Activated CD4-positive, alpha-beta T cell treated with anti-CD3 and anti-CD28 coated beads for 36 hours (primary cell): ENCODE measurements around the gene TMEM222. TPM values are rescaled to one million over a fixed set of nuclear protein-coding genes. Genes with fewer than 3 reads are reported as not detected.
"Not testable (repeated sequence)": the region's sequence is repeated elsewhere in the genome, so short reads cannot be mapped to it uniquely, and the experiment has no call there.

ENCODE experiments used
- ATAC-seq: fragments of 200-7000 bp; cut with Tn5 transposase; one replicate; pipeline ENCODE4 v1.10.0; 2021; ENCODE audit warnings: mild to moderate bottlenecking, moderate library complexity
- CTCF ChIA-PET: fragments of 350-600 bp; sonication (Branson Sonifier 250); formaldehyde crosslinking; loops from one replicate; lab custom pipeline; 2021; ENCODE audit warnings: antibody characterized with exemption; lab: Charles Lee
- POLR2A ChIA-PET: fragments of 350-600 bp; sonication (Branson Sonifier 250); formaldehyde crosslinking; loops from one replicate; lab custom pipeline; 2021; ENCODE audit warnings: antibody characterized with exemption, inconsistent platforms; lab: Charles Lee
- DNase-seq: peaks from one replicate; pipeline ENCODE4 v3.0.0-alpha.2; 2020
- H3K27ac Mint-ChIP-seq: one replicate; pipeline ENCODE4 v1.8.0; 2021; ENCODE audit warnings: mixed read lengths
- H3K27me3 Mint-ChIP-seq: one replicate; pipeline ENCODE4 v1.8.0; 2021; ENCODE audit warnings: mixed read lengths
- H3K36me3 Mint-ChIP-seq: one replicate; pipeline ENCODE4 v1.8.0; 2021; ENCODE audit warnings: low read depth, mixed read lengths
- H3K4me1 Mint-ChIP-seq: one replicate; pipeline ENCODE4 v1.8.0; 2021; ENCODE audit warnings: mixed read lengths
- H3K4me3 Mint-ChIP-seq: one replicate; pipeline ENCODE4 v1.8.0; 2021; ENCODE audit warnings: mild to moderate bottlenecking, moderate library complexity, mixed read lengths
- H3K9me3 Mint-ChIP-seq: one replicate; pipeline ENCODE4 v1.8.0; 2021; ENCODE audit warnings: low read depth, mixed read lengths
- intact Hi-C, 2 experiments: fragments of 100-400 bp; cut with DNase I in 1 of 2; cut with micrococcal nuclease in 1 of 2; formaldehyde crosslinking; loops; one replicate each; pipeline versions ENCODE4 v1.14.2 to v1.15.1; 2022 to 2024; cut with DNase I, micrococcal nuclease
- total RNA-seq, 2 experiments: library from RNA; stranded (reverse); gene quantifications; one replicate each; pipeline ENCODE4 v1.2.3, GENCODE V29; 2021

Gene TMEM222, protein sequence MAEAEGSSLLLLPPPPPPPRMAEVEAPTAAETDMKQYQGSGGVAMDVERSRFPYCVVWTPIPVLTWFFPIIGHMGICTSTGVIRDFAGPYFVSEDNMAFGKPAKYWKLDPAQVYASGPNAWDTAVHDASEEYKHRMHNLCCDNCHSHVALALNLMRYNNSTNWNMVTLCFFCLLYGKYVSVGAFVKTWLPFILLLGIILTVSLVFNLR
- 10 to 100 TPM; 27.5 to 31.2 TPM for total RNA-seq

DNA sequence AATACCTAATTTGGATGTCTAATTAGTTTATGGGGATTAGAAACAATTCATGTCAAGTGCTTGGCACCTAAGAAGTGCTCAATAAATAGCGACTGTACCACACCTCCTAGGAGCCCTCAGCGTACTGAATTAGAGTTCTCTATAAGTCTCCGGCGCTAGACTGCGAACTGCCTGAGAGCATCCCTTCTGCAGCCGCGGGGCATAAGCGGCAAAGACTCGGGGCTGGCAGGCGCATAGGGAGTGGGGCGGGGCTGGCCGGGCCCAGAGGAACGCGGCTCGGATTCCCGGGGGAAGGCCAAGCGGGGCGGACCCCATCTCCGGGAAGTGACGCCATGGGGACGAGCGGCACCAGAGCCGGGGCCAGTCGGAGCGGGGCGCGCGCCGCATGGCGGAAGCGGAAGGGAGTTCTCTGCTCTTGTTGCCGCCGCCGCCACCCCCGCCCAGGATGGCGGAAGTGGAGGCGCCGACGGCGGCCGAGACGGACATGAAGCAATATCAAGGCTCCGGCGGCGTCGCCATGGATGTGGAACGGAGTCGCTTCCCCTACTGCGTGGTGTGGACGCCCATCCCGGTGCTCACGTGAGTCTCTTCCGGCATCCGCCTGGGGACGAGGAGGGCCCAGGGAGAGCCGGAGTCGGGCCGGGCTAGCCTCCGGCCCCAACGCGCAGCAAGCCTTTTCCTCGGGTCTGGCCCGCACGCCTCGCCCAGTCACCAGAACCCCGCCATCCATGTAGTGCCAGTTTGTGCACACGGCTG, at the start of gene TMEM222:
Gene TMEM222, plus strand, starts transcription at position 351 of the 756 bp plus-strand sequence. Its CDS starts 35 bp downstream, at position 386.
- H3K9me3 Mint-ChIP-seq: no peaks in the 10 kb centered on the region
- CTCF ChIA-PET: interaction anchor here (1.0 to 2.7 kb wide), 5 partner anchors 11 to 73 kb away, joined by 3 to 23 read pairs (median 8); no protein-coding TSS in a partner anchor
- H3K36me3 Mint-ChIP-seq: peaks cover 27% of the 10 kb centered on the region
- H3K27ac Mint-ChIP-seq: peak within 1 kb of the TSS; percentile 90
- POLR2A ChIA-PET: no interaction called here
- peaks cover 41% of the 10 kb centered on the region for H3K4me1 Mint-ChIP-seq
- H3K4me3 Mint-ChIP-seq: peak within 1 kb of the TSS; percentile 94
- DNase-seq (peak; percentile 99), ATAC-seq (peak; percentile 98)
- intact Hi-C loops: loop anchor here (1.0 to 10.0 kb wide), 14 partner anchors 19 to 1320 kb away; partner anchors contain the start of genes AHDC1 (in 2 of the 2), FAM76A (in 1 of the 2), GPR3 (in 1 of the 2) and MAP3K6 (in 1 of the 2)
- no peaks in the 10 kb centered on the region for H3K27me3 Mint-ChIP-seq

DNA sequence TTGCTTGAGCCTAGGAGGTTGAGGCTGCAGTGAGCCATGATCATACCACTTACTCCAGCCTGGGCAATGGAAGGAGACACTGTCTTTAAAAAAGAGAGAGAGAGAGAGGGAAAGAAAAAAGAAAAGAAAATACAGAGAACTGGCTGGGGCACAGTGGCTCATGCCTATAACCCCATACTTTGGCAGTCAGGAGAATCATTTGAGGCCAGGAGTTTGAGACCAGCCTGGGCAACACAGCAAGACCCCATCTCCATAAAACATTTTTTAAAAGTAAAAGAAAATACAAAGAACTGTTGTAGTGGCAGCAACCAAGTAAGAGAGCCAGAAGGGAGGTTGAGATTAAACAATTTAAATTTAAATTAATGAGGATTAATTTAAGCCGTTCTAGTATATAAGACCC, 47.8 kb upstream of the TMEM222 start:
- peaks cover 1% of the 10 kb centered on the region for H3K9me3 Mint-ChIP-seq
- H3K36me3 Mint-ChIP-seq: peaks cover 16% of the 10 kb centered on the region
- intact Hi-C loops: no loop called here
- H3K4me1 Mint-ChIP-seq: peaks cover 4% of the 10 kb centered on the region
- ChIA-PET CTCF (interaction anchor here (1.1 kb wide), 1 partner anchor 10 kb away, joined by 3 read pairs; no protein-coding TSS in a partner anchor), POLR2A (no interaction called here)
- H3K27me3 Mint-ChIP-seq: no peaks in the 10 kb centered on the region
- no peak overlapping the region for H3K4me3 Mint-ChIP-seq
- H3K27ac Mint-ChIP-seq: no peak overlapping the region
- ATAC-seq: no peak
- no peak for DNase-seq

DNA sequence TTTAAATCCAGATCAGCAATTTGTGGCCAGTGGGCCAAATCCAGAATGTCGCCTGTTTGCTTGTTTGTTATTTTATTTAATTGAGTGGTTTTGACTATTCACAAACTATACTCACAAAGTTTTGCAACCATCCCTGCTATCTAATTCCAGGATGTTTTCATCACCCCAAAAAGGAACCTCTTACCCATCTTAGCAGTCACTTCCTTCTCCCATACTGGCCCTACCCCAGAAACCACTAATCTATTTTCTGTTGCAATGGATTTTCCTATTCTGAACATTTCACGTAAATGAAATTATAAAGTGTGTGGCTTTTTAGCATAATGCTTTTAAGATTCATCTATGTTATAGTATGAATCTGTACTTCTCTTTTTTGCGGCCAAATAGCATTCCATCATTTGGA, 46.3 kb upstream of the TMEM222 start:
- ChIA-PET CTCF (interaction anchor here (0.5 to 1.2 kb wide), 2 partner anchors 8 to 79 kb away, joined by 5 read pairs; no protein-coding TSS in a partner anchor), POLR2A (no interaction called here)
- Mint-ChIP-seq H3K4me3 (no peak overlapping the region), H3K9me3 (peaks cover 1% of the 10 kb centered on the region), H3K27ac (no peak overlapping the region), H3K27me3 (no peaks in the 10 kb centered on the region), H3K36me3 (peaks cover 15% of the 10 kb centered on the region), H3K4me1 (peaks cover 2% of the 10 kb centered on the region)
- intact Hi-C loops: no loop called here
- DNase-seq (no peak), ATAC-seq (no peak)

DNA sequence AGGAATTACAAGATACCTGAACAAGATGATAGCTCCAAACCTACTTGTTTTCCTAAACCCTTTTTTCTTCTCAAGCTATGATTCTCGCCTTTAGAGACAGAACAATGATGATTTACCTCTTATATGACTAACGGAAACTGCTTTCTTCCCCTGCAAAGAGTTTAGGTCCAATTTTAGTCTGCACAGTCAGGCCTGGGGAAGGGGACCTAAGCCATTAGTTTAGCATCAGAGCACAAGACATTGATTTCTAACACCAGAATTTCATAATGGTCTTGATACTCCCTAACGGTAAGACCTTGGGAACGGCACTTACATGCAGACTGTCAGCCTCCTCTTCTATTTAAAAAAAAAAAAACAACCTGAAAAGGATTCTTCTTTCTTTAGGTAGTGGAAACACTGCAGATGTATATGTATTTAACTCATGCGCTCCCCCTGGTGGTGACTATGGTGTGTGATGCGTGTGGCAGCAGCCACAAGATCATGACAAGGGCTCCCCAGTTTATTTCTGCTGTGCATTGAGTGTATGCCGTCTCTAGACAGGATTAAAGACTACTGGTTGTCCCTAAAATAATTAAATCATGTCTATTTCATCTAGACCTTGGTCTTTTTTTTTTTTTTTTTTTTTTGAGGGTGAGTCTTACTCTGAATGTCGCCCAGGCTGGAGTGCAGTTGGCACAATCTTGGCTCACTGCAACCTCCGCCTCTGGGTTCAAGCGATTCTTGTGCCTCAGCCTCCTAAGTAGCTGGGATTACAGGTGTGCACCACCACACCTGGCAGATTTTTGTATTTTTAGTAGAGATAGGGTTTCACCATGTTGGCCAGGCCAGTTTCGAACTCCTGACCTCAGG, 37.3 kb upstream of the TMEM222 start:
- H3K9me3 Mint-ChIP-seq: no peaks in the 10 kb centered on the region
- peak overlapping the region; percentile 37 for H3K27ac Mint-ChIP-seq
- no peak overlapping the region for H3K4me3 Mint-ChIP-seq
- peaks cover 5% of the 10 kb centered on the region for H3K36me3 Mint-ChIP-seq
- peaks cover 2% of the 10 kb centered on the region for H3K4me1 Mint-ChIP-seq
- peak; percentile 95 for DNase-seq
- ATAC-seq: peak; percentile 93
- CTCF ChIA-PET: interaction anchor here (0.7 to 6.6 kb wide), 30 partner anchors 10 to 240 kb away, joined by 3 to 76 read pairs (median 5); no protein-coding TSS in a partner anchor
- POLR2A ChIA-PET: interaction anchor here (0.6 to 1.1 kb wide), 2 partner anchors 30 to 130 kb away, joined by 3 to 4 read pairs; partner anchors contain the start of gene SLC9A1
- H3K27me3 Mint-ChIP-seq: no peaks in the 10 kb centered on the region
- intact Hi-C loops: loop anchor here (1.0 to 5.0 kb wide), 6 partner anchors 47 to 240 kb away; partner anchors contain the start of gene WDTC1 (in 1 of the 2)

DNA sequence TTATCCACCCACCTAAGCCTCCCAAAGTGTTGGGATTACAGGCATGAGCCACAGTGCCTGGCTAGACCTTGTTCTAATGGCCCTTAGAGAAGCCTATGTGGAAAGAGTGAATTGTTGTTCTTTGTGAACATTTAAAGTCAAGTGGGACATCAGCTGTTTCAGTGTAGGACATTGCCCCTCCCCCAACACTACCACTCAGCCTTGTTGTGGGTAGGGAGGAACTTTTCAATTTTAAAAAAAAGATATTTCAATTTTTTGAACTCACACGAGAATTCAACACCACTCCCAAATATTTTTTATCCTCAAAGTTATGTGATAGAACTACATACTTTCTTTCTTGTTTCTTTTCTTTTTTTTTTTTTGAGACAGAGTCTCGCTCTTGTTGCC, 36.7 kb upstream of the TMEM222 start:
- DNase-seq (no peak), ATAC-seq (no peak)
- Mint-ChIP-seq H3K9me3 (no peaks in the 10 kb centered on the region), H3K36me3 (peaks cover 5% of the 10 kb centered on the region), H3K4me3 (no peak overlapping the region), H3K27me3 (no peaks in the 10 kb centered on the region), H3K4me1 (peaks cover 2% of the 10 kb centered on the region), H3K27ac (no peak overlapping the region)
- ChIA-PET POLR2A (no interaction called here), CTCF (interaction anchor here (0.9 to 6.6 kb wide), 9 partner anchors 13 to 239 kb away, joined by 3 to 76 read pairs (median 13); no protein-coding TSS in a partner anchor)
- intact Hi-C loops: loop anchor here in 1 of 2 experiments (2.0 kb wide), 1 partner anchor 240 kb away; no protein-coding TSS in a partner anchor

DNA sequence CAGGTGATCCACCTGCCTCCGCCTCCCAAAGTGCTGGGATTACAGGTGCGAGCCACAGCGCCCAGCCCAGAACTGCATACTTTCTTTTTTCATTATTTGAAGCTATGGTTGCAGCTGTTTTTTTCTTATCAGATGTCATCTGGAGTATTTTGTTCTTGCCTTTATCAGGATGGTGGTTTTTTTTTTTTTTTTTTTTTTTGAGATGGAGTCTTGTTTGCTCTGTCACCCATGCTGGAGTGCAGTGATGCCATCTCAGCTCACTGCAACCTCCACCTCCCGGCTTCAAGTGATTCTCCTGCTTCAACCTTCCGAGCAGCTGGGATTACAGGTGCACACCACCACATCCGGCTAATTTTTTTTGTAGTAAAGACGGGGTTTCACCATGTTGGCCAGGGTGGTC, 36.1 kb upstream of the TMEM222 start:
- intact Hi-C loops: loop anchor here in 1 of 2 experiments (2.0 kb wide), 1 partner anchor 241 kb away; no protein-coding TSS in a partner anchor
- CTCF ChIA-PET: interaction anchor here (0.9 to 6.6 kb wide), 8 partner anchors 12 to 240 kb away, joined by 3 to 76 read pairs (median 16); no protein-coding TSS in a partner anchor

DNA sequence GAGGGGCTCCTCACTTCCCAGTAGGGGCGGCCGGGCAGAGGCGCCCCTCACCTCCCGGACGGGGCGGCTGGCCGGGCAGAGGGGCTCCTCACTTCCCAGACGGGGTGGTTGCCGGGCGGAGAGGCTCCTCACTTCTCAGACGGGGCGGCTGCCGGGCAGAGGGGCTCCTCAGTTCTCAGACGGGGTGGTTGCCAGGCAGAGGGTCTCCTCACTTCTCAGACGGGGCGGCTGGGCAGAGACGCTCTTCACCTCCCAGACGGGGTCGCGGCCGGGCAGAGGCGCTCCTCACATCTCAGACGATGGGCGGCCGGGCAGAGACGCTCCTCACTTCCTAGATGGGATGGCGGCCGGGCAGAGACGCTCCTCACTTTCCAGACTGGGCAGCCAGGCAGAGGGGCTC, 32.8 kb upstream of the TMEM222 start:
- CTCF ChIA-PET, intact Hi-C loops, H3K4me1 Mint-ChIP-seq, ATAC-seq, H3K9me3 Mint-ChIP-seq, H3K27me3 Mint-ChIP-seq, POLR2A ChIA-PET, H3K27ac Mint-ChIP-seq, H3K4me3 Mint-ChIP-seq, DNase-seq: not testable (repeated sequence)
- peaks cover 10% of the 10 kb centered on the region for H3K36me3 Mint-ChIP-seq

More for the DNA sequence above, 36.1 kb upstream of the TMEM222 start:
- H3K4me3 Mint-ChIP-seq, H3K4me1 Mint-ChIP-seq, DNase-seq, H3K27me3 Mint-ChIP-seq, POLR2A ChIA-PET, ATAC-seq, H3K36me3 Mint-ChIP-seq, H3K27ac Mint-ChIP-seq, H3K9me3 Mint-ChIP-seq: not testable (repeated sequence)

DNA sequence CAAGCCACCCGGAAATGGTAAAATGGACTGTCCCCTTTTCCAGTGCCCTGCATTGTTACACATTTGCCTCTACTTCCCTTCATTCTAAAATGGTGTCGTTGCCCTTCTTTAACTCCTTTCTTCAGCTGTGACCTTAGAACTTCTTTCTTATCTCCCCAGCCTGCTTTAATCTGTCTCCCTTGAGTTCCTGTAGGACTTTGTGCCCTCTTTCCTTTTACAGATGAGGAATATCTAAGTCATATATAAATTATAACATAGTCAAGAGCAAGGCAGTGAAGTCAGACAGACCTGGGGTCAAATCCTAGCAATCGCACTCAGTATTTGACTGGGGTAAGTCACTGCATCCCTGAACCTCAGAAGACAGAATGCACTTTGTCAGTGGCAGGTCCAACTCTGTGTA, 31.4 kb upstream of the TMEM222 start:
- Mint-ChIP-seq H3K36me3 (peaks cover 10% of the 10 kb centered on the region), H3K27me3 (no peaks in the 10 kb centered on the region), H3K9me3 (no peaks in the 10 kb centered on the region), H3K4me1 (no peaks in the 10 kb centered on the region), H3K4me3 (no peak overlapping the region), H3K27ac (no peak overlapping the region)
- intact Hi-C loops: no loop called here
- DNase-seq (no peak), ATAC-seq (no peak)
- CTCF ChIA-PET: interaction anchor here (0.9 to 2.5 kb wide), 3 partner anchors 10 to 280 kb away, joined by 3 to 14 read pairs (median 5); no protein-coding TSS in a partner anchor
- POLR2A ChIA-PET: no interaction called here

DNA sequence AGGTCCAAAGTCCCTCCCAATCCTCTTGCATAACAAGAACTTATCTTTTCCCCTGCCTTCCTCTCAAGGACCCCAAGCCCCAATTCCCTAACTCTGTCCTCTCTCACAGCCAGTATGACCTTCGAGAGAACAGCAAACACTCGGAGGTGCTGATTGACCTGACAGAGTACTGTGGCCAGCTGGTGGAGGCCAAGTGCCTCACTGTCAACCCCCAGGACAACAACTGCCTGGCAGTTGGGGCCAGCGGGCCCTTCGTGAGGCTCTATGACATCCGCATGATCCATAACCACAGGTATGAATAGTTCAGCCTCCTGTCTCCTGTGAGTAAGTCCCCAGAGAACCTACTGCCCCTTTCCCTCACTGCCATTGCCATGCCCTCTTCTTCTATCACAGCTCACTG, 29.9 kb upstream of the TMEM222 start:
- ATAC-seq (no peak), DNase-seq (no peak)
- Mint-ChIP-seq H3K4me1 (no peaks in the 10 kb centered on the region), H3K4me3 (no peak overlapping the region), H3K36me3 (peaks cover 10% of the 10 kb centered on the region), H3K9me3 (no peaks in the 10 kb centered on the region), H3K27ac (no peak overlapping the region), H3K27me3 (no peaks in the 10 kb centered on the region)
- intact Hi-C loops: no loop called here
- POLR2A ChIA-PET: no interaction called here
- CTCF ChIA-PET: interaction anchor here (1.1 to 10.8 kb wide), 5 partner anchors 9 to 246 kb away, joined by 4 to 81 read pairs (median 4); no protein-coding TSS in a partner anchor

DNA sequence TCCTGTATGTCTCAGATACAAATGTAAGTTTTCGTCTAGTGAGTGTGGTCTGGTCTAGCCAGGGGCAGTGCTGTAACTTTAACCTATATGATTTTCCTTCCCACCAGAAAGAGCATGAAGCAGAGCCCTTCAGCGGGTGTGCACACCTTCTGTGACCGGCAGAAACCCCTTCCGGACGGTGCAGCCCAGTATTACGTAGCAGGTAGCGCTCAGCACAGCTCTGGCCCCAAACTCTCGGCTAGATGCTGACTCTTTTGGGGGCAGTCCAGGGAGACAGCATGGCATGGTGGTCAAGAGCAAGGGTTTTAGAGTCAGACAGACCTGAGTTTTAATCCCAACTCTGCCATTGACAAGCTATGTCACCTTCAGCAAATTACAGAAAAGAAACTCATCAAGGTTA, 28.0 kb upstream of the TMEM222 start:
- POLR2A ChIA-PET: interaction anchor here (0.6 kb wide), 1 partner anchor 92 kb away, joined by 3 read pairs; no protein-coding TSS in a partner anchor
- ATAC-seq: no peak
- no peaks in the 10 kb centered on the region for H3K4me1 Mint-ChIP-seq
- no peak for DNase-seq
- CTCF ChIA-PET: interaction anchor here (0.6 to 10.8 kb wide), 12 partner anchors 9 to 248 kb away, joined by 3 to 81 read pairs (median 5); no protein-coding TSS in a partner anchor
- peaks cover 5% of the 10 kb centered on the region for H3K36me3 Mint-ChIP-seq
- intact Hi-C loops: no loop called here
- no peaks in the 10 kb centered on the region for H3K9me3 Mint-ChIP-seq
- no peak overlapping the region for H3K27ac Mint-ChIP-seq
- H3K4me3 Mint-ChIP-seq: no peak overlapping the region
- H3K27me3 Mint-ChIP-seq: no peaks in the 10 kb centered on the region
